Smooth muscle cell (in vitro differentiated cells): ENCODE data around the gene PPP2R2C. TPM values are rescaled to one million over a fixed set of nuclear protein-coding genes. Genes with fewer than 3 reads are reported as not detected.

Source experiments
- DNase-seq: peaks from one replicate; lab custom pipeline; 2025; ENCODE audit not compliant: unreplicated experiment; lab: John Stamatoyannopoulos, UW
- H2AFZ ChIP-seq: fragments of 200-600 bp; sonication (generic); 2 replicates; pipeline ENCODE4 v1.6.0; 2016; ENCODE audit warnings: antibody characterized with exemption, low read depth, mild to moderate bottlenecking
- H3F3A ChIP-seq: fragments of 200-600 bp; sonication (generic); 2 replicates; pipeline ENCODE4 v1.6.0; 2017; ENCODE audit warnings: antibody characterized with exemption, low read depth
- H3K27ac ChIP-seq: fragments of 200-600 bp; sonication (generic); 2 replicates; pipeline ENCODE4 v1.5.1; 2016; ENCODE audit warnings: low read depth, mild to moderate bottlenecking
- H3K27me3 ChIP-seq: fragments of 200-600 bp; sonication (generic); 2 replicates; pipeline ENCODE4 v1.6.1; 2016; ENCODE audit warnings: low read depth, mild to moderate bottlenecking
- H3K36me3 ChIP-seq: fragments of 200-600 bp; sonication (generic); 2 replicates; pipeline ENCODE4 v1.5.1; 2016; ENCODE audit warnings: low read depth
- H3K4me1 ChIP-seq: fragments of 200-600 bp; sonication (generic); 2 replicates; pipeline ENCODE4 v1.5.1; 2016; ENCODE audit warnings: low read depth
- H3K4me2 ChIP-seq: fragments of 200-600 bp; sonication (generic); 2 replicates; pipeline ENCODE4 v1.6.0; 2016; ENCODE audit warnings: mild to moderate bottlenecking
- H3K4me3 ChIP-seq: fragments of 200-600 bp; sonication (generic); 2 replicates; pipeline ENCODE4 v1.5.1; 2016; ENCODE audit warnings: mild to moderate bottlenecking
- H3K79me2 ChIP-seq: fragments of 200-600 bp; sonication (generic); 2 replicates; pipeline ENCODE4 v1.6.0; 2016; ENCODE audit warnings: low read depth, mild to moderate bottlenecking
- H3K9ac ChIP-seq: fragments of 200-600 bp; sonication (generic); 2 replicates; pipeline ENCODE4 v1.6.0; 2016; ENCODE audit warnings: low read depth
- H3K9me3 ChIP-seq: fragments of 200-600 bp; sonication (generic); replicated peaks from 2 replicates; pipeline ENCODE4 v1.5.1; 2016; ENCODE audit warnings: low read depth
- H4K20me1 ChIP-seq: fragments of 200-600 bp; sonication (generic); 2 replicates; pipeline ENCODE4 v1.6.0; 2016; ENCODE audit warnings: low read depth
- CTCF ChIP-seq: fragments of 200-600 bp; sonication (generic); IDR thresholded peaks from 2 replicates; pipeline ENCODE4 v1.5.1; 2017; ENCODE audit warnings: borderline replicate concordance, mild to moderate bottlenecking, antibody characterized with exemption; ENCODE audit not compliant: insufficient read depth, poor library complexity, severe bottlenecking
- WGBS: methylation state at CpG from one replicate; pipeline ENCODE4 v1.1.7; 2016; ENCODE audit warnings: low lambda C conversion rate; 5-methylcytosine and 5-hydroxymethylcytosine counted together
- polyA plus RNA-seq: library from polyadenylated mRNA; unstranded; fragments of >200 nt; fragmentation: Nextera tagmentation; extraction: Ambion mirVana; gene quantifications from 2 replicates; pipeline ENCODE4 v1.2.1, GENCODE V29; 2016
- total RNA-seq: library from RNA; depleted of rRNA; stranded (reverse); fragments of >200 nt; gene quantifications from 2 replicates; pipeline ENCODE4 v1.2.3, GENCODE V29; 2014

The PPP2R2C gene
- total and polyA plus RNA-seq, 2 experiments from 2014 or later, result 0.54 to 1.8 TPM

DNA sequence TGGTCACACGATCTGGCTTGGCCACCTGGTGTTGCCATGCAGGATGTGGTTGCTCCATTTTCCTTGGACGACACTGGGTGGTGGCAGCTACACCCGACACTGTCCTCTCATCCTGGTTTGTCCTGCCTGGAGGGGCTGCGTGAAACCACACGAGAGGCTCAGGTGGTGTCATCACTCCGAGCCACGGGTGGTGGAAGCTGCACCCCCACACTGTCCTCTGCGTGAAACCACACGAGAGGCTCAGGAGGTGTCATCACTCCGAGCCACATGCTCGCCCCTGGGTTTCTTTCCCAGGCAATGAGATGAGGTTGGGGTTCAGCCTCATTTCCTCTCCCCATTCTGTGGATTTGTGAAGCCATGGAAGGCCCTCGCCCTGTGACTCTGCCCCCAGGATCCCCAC lies 168.5 kb downstream of the PPP2R2C start:
- H2AFZ ChIP-seq, result no peak overlapping the region
- no peak overlapping the region for H3K4me3 ChIP-seq
- DNase-seq, result no peak
- H3F3A ChIP-seq, result no peaks in the 10 kb centered on the region
- no peaks in the 10 kb centered on the region for H3K79me2 ChIP-seq
- H3K4me2 ChIP-seq, result no peak overlapping the region
- no peaks in the 10 kb centered on the region for H3K36me3 ChIP-seq
- WGBS, result 94% methylated on average over 12 of the region's 12 CpGs
- no peak for TF ChIP-seq CTCF
- no peaks in the 10 kb centered on the region for H3K27me3 ChIP-seq
- H3K4me1 ChIP-seq, result no peaks in the 10 kb centered on the region
- H4K20me1 ChIP-seq, result no peaks in the 10 kb centered on the region
- no peaks in the 10 kb centered on the region for H3K9me3 ChIP-seq
- H3K27ac ChIP-seq, result no peak overlapping the region
- H3K9ac ChIP-seq, result no peak overlapping the region

- no peaks in the 10 kb centered on the region for H3F3A ChIP-seq
- no peak for DNase-seq
- no peaks in the 10 kb centered on the region for H3K36me3 ChIP-seq
- no peak overlapping the region for H2AFZ ChIP-seq
- TF ChIP-seq CTCF, result no peak
- H3K27me3 ChIP-seq, result no peaks in the 10 kb centered on the region
- no peaks in the 10 kb centered on the region for H3K79me2 ChIP-seq
- no peaks in the 10 kb centered on the region for H3K4me1 ChIP-seq
- H3K27ac ChIP-seq, result no peak overlapping the region
- no peak overlapping the region for H3K9ac ChIP-seq
- no peak overlapping the region for H3K4me2 ChIP-seq
- peaks cover 6% of the 10 kb centered on the region for H4K20me1 ChIP-seq
- 82% methylated on average over 6 of the region's 6 CpGs for WGBS
- no peaks in the 10 kb centered on the region for H3K9me3 ChIP-seq
- H3K4me3 ChIP-seq, result no peak overlapping the region
Observed at GRCh38 chr4:6302869-6303268, 169.5 kb downstream of the PPP2R2C start.

- DNase-seq, result no peak
- WGBS, result 98% methylated on average over 55 of the region's 55 CpGs
- H3K4me1 ChIP-seq, result no peaks in the 10 kb centered on the region
- no peaks in the 10 kb centered on the region for H3F3A ChIP-seq
- H3K27ac ChIP-seq, result no peak overlapping the region
- no peak overlapping the region for H3K4me3 ChIP-seq
- no peak overlapping the region for H3K9ac ChIP-seq
- no peak for TF ChIP-seq CTCF
- H3K27me3 ChIP-seq, result no peaks in the 10 kb centered on the region
- no peak overlapping the region for H2AFZ ChIP-seq
- peaks cover 6% of the 10 kb centered on the region for H4K20me1 ChIP-seq
- no peak overlapping the region for H3K4me2 ChIP-seq
- no peaks in the 10 kb centered on the region for H3K79me2 ChIP-seq
- no peaks in the 10 kb centered on the region for H3K9me3 ChIP-seq
- no peaks in the 10 kb centered on the region for H3K36me3 ChIP-seq
Observed at GRCh38 chr4:6301732-6302442, 170.5 kb downstream of the PPP2R2C start.

GRCh38 chr4:6301051-6301731 lies 171.2 kb downstream of the PPP2R2C start:
- WGBS, result 93% methylated on average over 35 of the region's 35 CpGs

More at GRCh38 chr4:6301051-6301731, 171.2 kb downstream of the PPP2R2C start:
- H3K9me3 ChIP-seq, result no peaks in the 10 kb centered on the region
- H3K4me3 ChIP-seq, result no peak overlapping the region
- no peaks in the 10 kb centered on the region for H3K4me1 ChIP-seq
- no peaks in the 10 kb centered on the region for H3K79me2 ChIP-seq
- no peak for TF ChIP-seq CTCF
- H3F3A ChIP-seq, result no peaks in the 10 kb centered on the region
- no peak for DNase-seq
- H3K9ac ChIP-seq, result no peak overlapping the region
- H3K4me2 ChIP-seq, result no peak overlapping the region
- no peaks in the 10 kb centered on the region for H3K36me3 ChIP-seq
- H3K27ac ChIP-seq, result no peak overlapping the region
- peaks cover 6% of the 10 kb centered on the region for H4K20me1 ChIP-seq
- H3K27me3 ChIP-seq, result no peaks in the 10 kb centered on the region
- H2AFZ ChIP-seq, result no peak overlapping the region
